Karpas-422 (cell line): ENCODE results near the gene TTLL12. TPM values are rescaled to one million over a fixed set of nuclear protein-coding genes. Genes with fewer than 3 reads are reported as not detected.

Source experiments
- DNase-seq: peaks from one replicate; pipeline ENCODE4 v3.0.0-alpha.2; 2015
- H2AFZ ChIP-seq: fragments of 200-600 bp; sonication (generic); 2 replicates; pipeline ENCODE4 v1.6.1; 2014; ENCODE audit warnings: antibody characterized with exemption, low read length, mixed read lengths
- H3K27ac ChIP-seq: fragments of 200-600 bp; sonication (generic); 2 replicates; pipeline ENCODE4 v1.5.1; 2014; ENCODE audit warnings: mild to moderate bottlenecking, low read length, moderate library complexity
- H3K27me3 ChIP-seq: fragments of 200-600 bp; sonication (generic); 2 replicates; pipeline ENCODE4 v1.6.1; 2014; ENCODE audit warnings: low read length, mixed read lengths
- H3K36me3 ChIP-seq: fragments of 200-600 bp; sonication (generic); 2 replicates; pipeline ENCODE4 v1.6.1; 2014; ENCODE audit warnings: low read length, mixed read lengths; ENCODE audit not compliant: insufficient read depth
- H3K4me1 ChIP-seq: fragments of 200-600 bp; sonication (generic); 2 replicates; pipeline ENCODE4 v1.6.1; 2014; ENCODE audit warnings: mild to moderate bottlenecking, low read length, mixed read lengths
- H3K4me2 ChIP-seq: fragments of 200-600 bp; sonication (generic); 2 replicates; pipeline ENCODE4 v1.6.1; 2014; ENCODE audit warnings: low read length, low read depth, mild to moderate bottlenecking; ENCODE audit not compliant: poor library complexity, severe bottlenecking
- H3K4me3 ChIP-seq: fragments of 200-600 bp; sonication (generic); 2 replicates; pipeline ENCODE4 v1.5.1; 2014; ENCODE audit warnings: mild to moderate bottlenecking, antibody characterized with exemption, low read length, mixed read lengths
- H3K79me2 ChIP-seq: fragments of 200-600 bp; sonication (generic); 2 replicates; pipeline ENCODE4 v1.6.1; 2014; ENCODE audit warnings: mild to moderate bottlenecking, low read length, mixed read lengths
- H3K9ac ChIP-seq: fragments of 200-600 bp; sonication (generic); 2 replicates; pipeline ENCODE4 v1.6.0; 2014; ENCODE audit warnings: low read length
- H3K9me2 ChIP-seq: fragments of 200-600 bp; sonication (generic), shearing (Covaris generic); replicated peaks from 2 replicates; pipeline ENCODE4 v1.6.0; 2014; ENCODE audit warnings: mild to moderate bottlenecking, low read length, moderate library complexity; ENCODE audit not compliant: insufficient read depth
- H3K9me3 ChIP-seq: fragments of 300-700, 200-600 bp; sonication (generic); 2 replicates; pipeline ENCODE4 v1.6.1; 2014; ENCODE audit warnings: low read length, mixed read lengths
- H4K20me1 ChIP-seq: fragments of 200-600 bp; sonication (generic); 2 replicates; pipeline ENCODE4 v1.6.1; 2014; ENCODE audit warnings: mild to moderate bottlenecking, antibody characterized with exemption, low read length, low read depth; ENCODE audit not compliant: insufficient read depth
- total RNA-seq: library from RNA; depleted of rRNA; stranded (reverse); fragments of >200 nt; shearing (Covaris generic); gene quantifications from 2 replicates; pipeline ENCODE4 v1.2.3, GENCODE V29; 2014; ENCODE audit warnings: low replicate concordance

TTLL12 gene
- total RNA-seq, 1 experiment from 2014 or later: 31.2 TPM

- H2AFZ ChIP-seq: no peak overlapping the region
- H3K9me3 ChIP-seq: no peaks in the 10 kb centered on the region
- no peak for DNase-seq
- no peaks in the 10 kb centered on the region for H3K79me2 ChIP-seq
- H3K4me3 ChIP-seq: no peak overlapping the region
- no peak overlapping the region for H3K9ac ChIP-seq
- H3K36me3 ChIP-seq: no peaks in the 10 kb centered on the region; the same call in 1 of the 2 replicates
- no peaks in the 10 kb centered on the region for H3K9me2 ChIP-seq
- H3K4me1 ChIP-seq: no peaks in the 10 kb centered on the region
- no peak overlapping the region for H3K27ac ChIP-seq
- no peak overlapping the region for H3K4me2 ChIP-seq
- H3K27me3 ChIP-seq: no peaks in the 10 kb centered on the region
- H4K20me1 ChIP-seq: no peaks in the 10 kb centered on the region
Observed at GRCh38 chr22:43169310-43170130, 17.4 kb downstream of the TTLL12 start.

- Histone ChIP-seq H3K4me2 (no peak overlapping the region), H3K9me3 (no peaks in the 10 kb centered on the region), H4K20me1 (no peaks in the 10 kb centered on the region), H3K27ac (no peak overlapping the region), H3K9ac (no peak overlapping the region), H3K36me3 (no peaks in the 10 kb centered on the region; the same call in 1 of the 2 replicates), H3K4me1 (no peaks in the 10 kb centered on the region), H3K79me2 (no peaks in the 10 kb centered on the region), H3K27me3 (no peaks in the 10 kb centered on the region), H3K4me3 (no peak overlapping the region), H3K9me2 (no peaks in the 10 kb centered on the region), H2AFZ (no peak overlapping the region)
- no peak for DNase-seq
Observed at GRCh38 chr22:43168471-43169309, 18.2 kb downstream of the TTLL12 start.

GRCh38 chr22:43167001-43167589, 19.8 kb downstream of the TTLL12 start:
- Histone ChIP-seq H2AFZ (no peak overlapping the region), H3K4me3 (no peak overlapping the region), H3K9me3 (no peaks in the 10 kb centered on the region), H3K36me3 (no peaks in the 10 kb centered on the region; the same call in 1 of the 2 replicates), H3K79me2 (no peaks in the 10 kb centered on the region), H3K27me3 (no peaks in the 10 kb centered on the region), H3K4me1 (no peaks in the 10 kb centered on the region), H3K4me2 (no peak overlapping the region), H4K20me1 (no peaks in the 10 kb centered on the region), H3K9ac (no peak overlapping the region), H3K9me2 (no peaks in the 10 kb centered on the region), H3K27ac (no peak overlapping the region)
- DNase-seq: no peak

GRCh38 chr22:43166132-43166930, 20.6 kb downstream of the TTLL12 start:
- Histone ChIP-seq H2AFZ (no peak overlapping the region), H3K9ac (no peak overlapping the region)
- no peak for DNase-seq

GRCh38 chr22:43164636-43165035, 22.3 kb downstream of the TTLL12 start:
- Histone ChIP-seq H3K36me3 (no peaks in the 10 kb centered on the region), H3K9me3 (no peaks in the 10 kb centered on the region)

More at GRCh38 chr22:43166132-43166930, 20.6 kb downstream of the TTLL12 start:
- Histone ChIP-seq H3K79me2 (no peaks in the 10 kb centered on the region), H3K27ac (no peak overlapping the region), H3K27me3 (no peaks in the 10 kb centered on the region), H3K4me3 (no peak overlapping the region), H3K4me1 (no peaks in the 10 kb centered on the region), H4K20me1 (no peaks in the 10 kb centered on the region), H3K9me3 (no peaks in the 10 kb centered on the region), H3K4me2 (no peak overlapping the region), H3K36me3 (no peaks in the 10 kb centered on the region; the same call in 1 of the 2 replicates), H3K9me2 (no peaks in the 10 kb centered on the region)

GRCh38 chr22:43163241-43163795, 23.6 kb downstream of the TTLL12 start:
- no peak overlapping the region for H3K4me2 ChIP-seq
- no peak overlapping the region for H3K4me3 ChIP-seq
- H2AFZ ChIP-seq: no peak overlapping the region
- H4K20me1 ChIP-seq: no peaks in the 10 kb centered on the region
- no peaks in the 10 kb centered on the region for H3K9me3 ChIP-seq
- H3K9ac ChIP-seq: no peak overlapping the region
- no peaks in the 10 kb centered on the region for H3K27me3 ChIP-seq
- no peaks in the 10 kb centered on the region for H3K36me3 ChIP-seq
- H3K9me2 ChIP-seq: no peaks in the 10 kb centered on the region
- H3K27ac ChIP-seq: no peak overlapping the region
- no peaks in the 10 kb centered on the region for H3K4me1 ChIP-seq
- H3K79me2 ChIP-seq: no peaks in the 10 kb centered on the region
- DNase-seq: no peak

More at GRCh38 chr22:43164636-43165035, 22.3 kb downstream of the TTLL12 start:
- H3K9ac ChIP-seq: no peak overlapping the region
- H3K79me2 ChIP-seq: no peaks in the 10 kb centered on the region
- H2AFZ ChIP-seq: no peak overlapping the region
- no peaks in the 10 kb centered on the region for H3K4me1 ChIP-seq
- H3K4me3 ChIP-seq: no peak overlapping the region
- no peak overlapping the region for H3K27ac ChIP-seq
- H3K4me2 ChIP-seq: no peak overlapping the region
- H3K27me3 ChIP-seq: no peaks in the 10 kb centered on the region
- H3K9me2 ChIP-seq: no peaks in the 10 kb centered on the region
- H4K20me1 ChIP-seq: no peaks in the 10 kb centered on the region
- no peak for DNase-seq

- no peaks in the 10 kb centered on the region for H3K9me2 ChIP-seq
- no peak overlapping the region for H3K27ac ChIP-seq
- no peak for DNase-seq
- H2AFZ ChIP-seq: no peak overlapping the region
- no peaks in the 10 kb centered on the region for H3K9me3 ChIP-seq
- no peaks in the 10 kb centered on the region for H3K27me3 ChIP-seq
- no peaks in the 10 kb centered on the region for H4K20me1 ChIP-seq
- no peaks in the 10 kb centered on the region for H3K36me3 ChIP-seq
- H3K79me2 ChIP-seq: no peaks in the 10 kb centered on the region
- H3K9ac ChIP-seq: no peak overlapping the region
- H3K4me1 ChIP-seq: no peaks in the 10 kb centered on the region
- H3K4me2 ChIP-seq: no peak overlapping the region
- H3K4me3 ChIP-seq: no peak overlapping the region
Observed at GRCh38 chr22:43162412-43163150, 24.4 kb downstream of the TTLL12 start.
